ENCODE results near the gene YY1AP1.
"Not testable (repeated sequence)": the region's sequence is repeated elsewhere in the genome, so short reads cannot be mapped to it uniquely, and the experiment has no call there.

DNA sequence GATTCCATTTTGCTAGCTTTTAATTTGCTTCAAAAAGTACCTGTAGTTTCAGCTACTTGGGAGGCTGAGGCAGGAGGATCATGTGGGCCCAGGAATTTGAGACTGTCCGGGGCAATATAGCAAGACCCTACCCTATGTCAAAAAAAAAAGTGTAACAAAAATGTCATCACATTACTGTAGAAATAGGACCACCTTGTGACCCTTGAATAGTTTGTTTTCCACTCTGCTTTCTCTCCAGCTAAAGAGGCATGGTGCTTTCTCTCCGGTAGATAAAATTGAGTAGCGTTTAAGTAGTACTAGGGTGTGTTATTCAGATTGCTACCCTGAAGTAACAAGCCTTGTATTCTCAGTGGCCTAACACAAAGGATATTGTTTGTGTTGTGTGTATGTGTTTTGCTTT lies 24.1 kb upstream of the YY1AP1 start:
- TF ChIP-seq, protein P1, sequence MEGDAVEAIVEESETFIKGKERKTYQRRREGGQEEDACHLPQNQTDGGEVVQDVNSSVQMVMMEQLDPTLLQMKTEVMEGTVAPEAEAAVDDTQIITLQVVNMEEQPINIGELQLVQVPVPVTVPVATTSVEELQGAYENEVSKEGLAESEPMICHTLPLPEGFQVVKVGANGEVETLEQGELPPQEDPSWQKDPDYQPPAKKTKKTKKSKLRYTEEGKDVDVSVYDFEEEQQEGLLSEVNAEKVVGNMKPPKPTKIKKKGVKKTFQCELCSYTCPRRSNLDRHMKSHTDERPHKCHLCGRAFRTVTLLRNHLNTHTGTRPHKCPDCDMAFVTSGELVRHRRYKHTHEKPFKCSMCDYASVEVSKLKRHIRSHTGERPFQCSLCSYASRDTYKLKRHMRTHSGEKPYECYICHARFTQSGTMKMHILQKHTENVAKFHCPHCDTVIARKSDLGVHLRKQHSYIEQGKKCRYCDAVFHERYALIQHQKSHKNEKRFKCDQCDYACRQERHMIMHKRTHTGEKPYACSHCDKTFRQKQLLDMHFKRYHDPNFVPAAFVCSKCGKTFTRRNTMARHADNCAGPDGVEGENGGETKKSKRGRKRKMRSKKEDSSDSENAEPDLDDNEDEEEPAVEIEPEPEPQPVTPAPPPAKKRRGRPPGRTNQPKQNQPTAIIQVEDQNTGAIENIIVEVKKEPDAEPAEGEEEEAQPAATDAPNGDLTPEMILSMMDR (IDR thresholded peaks at IDR 0.05; ENCODE audit: poor library complexity): peak; percentile 10
- TF ChIP-seq EZH2 (IDR thresholded peaks at IDR 0.05; ENCODE audit: borderline replicate concordance); EZH2phosphoT487 (IDR thresholded peaks at IDR 0.05; ENCODE audit: low read depth, severe bottlenecking, unreplicated experiment): not testable (repeated sequence)
